NK-92 (cell line): ENCODE data around the gene WIPF2.

ENCODE experiments used
- DNase-seq: peaks from one replicate; lab custom pipeline; 2025; ENCODE audit not compliant: unreplicated experiment; lab: John Stamatoyannopoulos, UW

The WIPF2 gene

DNA sequence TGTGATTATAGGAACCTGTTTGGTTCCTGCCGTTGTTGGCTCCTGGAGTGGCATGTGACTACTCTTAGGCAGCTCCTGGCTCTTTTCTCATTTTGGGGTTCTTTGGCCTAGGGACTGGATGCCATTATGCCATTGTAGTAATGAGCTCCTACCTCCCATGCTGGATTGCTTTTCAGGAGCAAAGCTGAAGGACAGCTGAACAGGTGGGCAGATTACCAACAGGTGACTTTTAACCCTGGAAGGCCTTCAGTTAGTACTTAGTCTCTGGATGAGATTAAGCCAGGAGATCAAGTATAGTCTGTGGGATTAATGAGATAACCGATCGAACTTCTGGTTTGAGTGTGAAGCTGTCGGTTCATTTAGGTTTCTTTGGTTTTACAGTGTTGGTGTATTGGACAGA, 25.2 kb downstream of the WIPF2 start:
- no peak for DNase-seq

DNA sequence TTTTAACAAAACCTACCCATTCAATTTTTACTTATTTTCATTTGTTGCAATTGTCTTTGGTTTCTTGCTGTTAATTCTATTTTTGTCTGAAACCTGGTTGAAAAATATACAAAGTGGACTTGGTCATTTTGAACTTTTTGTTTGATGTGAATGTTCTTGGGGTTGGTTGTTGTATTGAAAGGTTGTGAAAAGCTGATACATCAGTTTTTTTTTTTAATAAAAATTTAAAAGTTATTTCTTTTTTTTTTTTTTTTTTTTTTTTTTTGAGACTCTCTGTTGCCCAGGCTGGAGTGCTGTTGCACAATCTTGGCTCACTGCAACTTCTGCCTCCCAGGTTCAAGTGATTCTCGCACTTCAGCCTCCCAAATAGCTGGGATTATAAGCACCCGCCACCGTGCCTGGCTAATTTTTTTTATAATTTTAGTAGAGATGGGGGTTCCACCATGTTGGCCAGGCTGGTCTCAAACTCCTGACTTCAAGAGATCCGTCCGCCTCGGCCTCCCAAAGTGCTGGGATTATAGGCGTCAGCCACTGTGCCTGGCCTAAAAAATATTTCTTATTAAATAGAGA, 28.9 kb downstream of the WIPF2 start:
- no peak for DNase-seq

DNA sequence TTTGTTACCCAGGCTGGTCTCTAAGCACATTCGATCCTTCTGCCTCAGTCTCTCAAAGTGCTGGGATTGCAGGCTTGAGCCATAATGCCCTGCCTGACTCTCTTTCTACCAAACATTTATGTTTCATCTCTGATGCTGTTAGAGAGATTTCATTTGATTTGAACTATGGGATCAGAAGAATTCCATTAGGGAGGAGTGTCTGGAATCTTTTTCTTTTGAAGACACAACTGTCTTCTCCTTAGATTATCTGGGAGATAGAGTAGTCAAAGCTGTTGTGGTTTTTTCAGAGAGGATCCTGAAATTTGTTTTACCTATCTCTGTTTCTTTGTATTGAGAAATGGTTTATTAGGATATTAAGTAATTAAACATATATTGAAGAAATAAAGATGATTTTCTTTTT, 29.4 kb downstream of the WIPF2 start:
- DNase-seq: no peak

DNA sequence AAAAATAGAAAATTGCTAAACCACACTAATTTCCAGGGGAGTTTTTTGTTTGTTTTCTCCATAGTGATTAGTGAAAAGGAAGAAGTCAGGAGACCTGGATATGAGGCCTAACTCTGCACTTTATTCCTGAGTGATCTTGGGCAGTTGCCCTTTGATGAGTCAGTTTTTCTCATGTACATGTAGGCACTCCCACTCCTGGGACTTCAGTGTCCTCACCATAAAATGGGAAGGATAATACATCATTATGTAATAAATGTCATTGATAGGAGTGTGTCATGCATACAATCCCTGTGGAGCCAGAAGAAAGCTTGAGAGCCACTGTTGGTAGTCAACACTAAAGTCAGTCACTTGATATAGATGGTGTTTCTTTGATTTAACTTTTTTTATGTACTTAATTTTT, 32.5 kb downstream of the WIPF2 start:
- no peak for DNase-seq

DNA sequence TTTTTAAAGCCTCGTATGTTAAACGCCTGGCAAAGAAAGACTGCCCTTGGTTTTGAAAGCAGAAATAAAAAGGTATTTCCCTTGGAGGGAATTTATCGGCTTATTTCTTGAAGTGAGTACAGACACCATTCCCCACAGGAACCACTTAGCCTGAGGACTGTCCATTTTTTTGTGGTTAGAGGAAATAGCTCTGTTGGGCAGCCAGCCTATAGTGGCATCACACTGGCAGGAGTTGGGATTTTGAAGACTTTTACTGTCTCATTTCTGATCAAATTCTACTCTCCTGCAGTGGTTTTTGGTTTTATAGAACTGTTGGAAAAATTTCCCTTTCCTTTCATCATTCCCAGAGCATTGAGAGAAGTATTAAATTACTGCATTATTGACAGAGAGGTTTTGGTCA, 34.5 kb downstream of the WIPF2 start:
- no peak for DNase-seq

DNA sequence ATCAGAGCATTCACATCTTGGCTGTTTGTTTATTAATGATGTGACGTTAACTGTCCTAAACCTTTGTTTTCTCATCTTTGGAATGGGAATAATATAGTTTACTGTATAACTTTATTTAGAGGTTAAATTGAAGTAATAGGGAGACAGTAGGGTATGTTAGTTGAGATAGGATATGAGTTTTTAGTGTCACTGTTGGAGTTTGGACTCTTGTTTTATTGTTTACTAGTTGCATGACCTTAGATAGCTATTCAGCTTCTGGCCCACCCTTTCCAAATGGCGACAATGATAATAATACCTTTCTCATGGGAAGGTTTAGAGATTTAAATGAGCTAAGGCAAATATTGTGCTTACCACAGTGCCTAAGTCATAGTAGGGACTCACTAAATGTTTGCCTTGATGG, 40.4 kb downstream of the WIPF2 start:
- DNase-seq: no peak

DNA sequence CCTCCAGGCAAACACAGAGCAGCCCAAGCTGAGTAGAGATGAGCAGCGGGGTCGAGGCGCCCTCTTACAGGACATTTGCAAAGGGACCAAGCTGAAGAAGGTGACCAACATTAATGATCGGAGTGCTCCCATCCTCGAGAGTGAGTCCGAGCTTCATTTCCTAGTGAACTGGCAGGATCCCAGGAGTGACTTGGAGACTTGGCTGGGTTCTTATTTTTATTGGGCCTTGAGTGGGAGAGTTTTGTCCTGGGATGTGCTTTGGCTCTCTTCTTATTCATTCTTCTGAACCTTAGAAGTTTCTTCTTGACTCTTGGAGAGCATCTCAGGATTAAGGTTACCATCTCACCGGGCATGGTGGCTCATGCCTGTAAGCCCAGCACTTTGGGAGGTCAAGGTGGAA, 41.4 kb downstream of the WIPF2 start:
- DNase-seq: no peak

DNA sequence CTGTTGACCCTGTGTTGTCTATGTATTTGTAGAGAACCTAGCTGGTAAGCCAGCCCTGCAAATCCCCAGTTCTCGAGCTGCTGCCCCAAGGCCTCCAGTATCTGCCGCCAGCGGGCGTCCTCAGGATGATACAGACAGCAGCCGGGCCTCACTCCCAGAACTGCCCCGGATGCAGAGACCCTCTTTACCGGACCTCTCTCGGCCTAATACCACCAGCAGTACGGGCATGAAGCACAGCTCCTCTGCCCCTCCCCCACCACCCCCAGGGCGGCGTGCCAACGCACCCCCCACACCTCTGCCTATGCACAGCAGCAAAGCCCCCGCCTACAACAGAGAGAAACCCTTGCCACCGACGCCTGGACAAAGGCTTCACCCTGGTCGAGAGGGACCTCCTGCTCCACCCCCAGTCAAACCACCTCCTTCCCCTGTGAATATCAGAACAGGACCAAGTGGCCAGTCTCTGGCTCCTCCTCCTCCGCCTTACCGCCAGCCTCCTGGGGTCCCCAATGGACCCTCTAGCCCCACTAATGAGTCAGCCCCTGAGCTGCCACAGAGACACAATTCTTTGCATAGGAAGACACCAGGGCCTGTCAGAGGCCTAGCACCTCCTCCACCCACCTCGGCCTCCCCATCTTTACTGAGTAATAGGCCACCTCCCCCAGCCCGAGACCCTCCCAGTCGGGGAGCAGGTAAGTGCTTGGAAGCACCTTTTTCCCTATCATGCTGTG, 45.5 kb downstream of the WIPF2 start:
- no peak for DNase-seq

DNA sequence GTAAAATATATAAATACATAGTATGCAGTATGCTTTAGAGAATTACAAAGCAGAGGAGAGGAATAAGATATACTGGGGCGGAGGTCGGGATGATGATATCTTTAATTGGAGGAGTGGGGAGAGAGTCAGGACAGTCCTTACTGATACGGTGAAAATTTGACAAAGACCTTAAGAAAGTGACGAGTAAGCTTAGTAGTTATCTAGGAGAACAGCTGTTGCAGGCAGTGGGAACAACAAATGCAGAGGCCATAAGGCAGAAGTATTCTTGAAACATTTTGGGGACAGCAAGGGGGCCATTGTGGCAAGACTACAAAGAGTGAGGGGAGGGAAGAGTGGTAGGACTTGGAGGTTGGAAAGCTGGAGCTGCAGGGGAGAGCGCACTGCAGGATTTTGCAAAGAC, 46.2 kb downstream of the WIPF2 start:
- no peak for DNase-seq

DNA sequence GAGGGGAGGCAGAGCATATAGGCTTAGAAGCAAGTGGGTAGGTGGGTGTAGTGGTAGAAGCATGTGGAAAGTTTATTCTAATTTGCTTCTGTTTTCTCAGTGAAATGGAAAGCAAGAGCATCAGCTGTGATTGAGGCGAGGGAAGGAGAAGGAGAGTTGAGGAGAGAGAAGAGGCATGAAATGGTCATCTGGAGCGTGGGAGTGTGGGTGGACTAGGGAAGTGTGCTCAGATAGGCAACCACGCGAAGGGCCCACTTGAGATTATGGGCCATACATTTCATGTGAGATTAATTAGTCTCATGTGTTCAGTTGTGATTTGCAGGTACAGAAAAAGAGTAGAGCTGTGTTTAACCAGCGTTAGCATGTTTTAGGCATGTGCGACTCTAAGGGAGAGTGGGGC, 47.8 kb downstream of the WIPF2 start:
- DNase-seq: no peak

DNA sequence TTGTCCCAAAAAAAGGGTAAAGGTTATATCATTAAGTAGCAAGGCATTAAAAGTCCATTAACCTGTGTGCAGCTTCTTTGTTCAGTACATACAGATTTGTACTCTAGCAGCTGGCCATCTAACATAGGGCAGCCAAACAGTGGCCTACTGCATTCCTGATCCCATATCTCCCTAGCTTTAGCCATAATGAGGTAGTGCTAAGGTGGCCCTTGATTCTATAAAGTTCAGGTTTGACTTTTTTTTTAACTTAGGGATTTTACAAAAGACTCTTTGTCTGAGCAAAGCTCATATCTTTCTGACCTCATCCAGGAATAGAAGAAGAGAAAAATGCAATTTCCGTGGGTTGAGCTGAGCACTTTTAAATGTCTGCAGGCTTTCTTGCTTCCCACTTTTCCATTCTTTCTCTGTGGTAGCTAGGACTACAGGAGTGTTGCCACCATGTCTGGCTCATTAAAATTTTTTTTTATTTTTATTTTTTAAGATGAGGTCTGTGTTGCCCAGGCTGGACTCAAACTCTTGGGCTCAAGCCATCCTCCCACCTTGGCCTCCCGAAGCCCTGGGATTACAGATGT, 49.1 kb downstream of the WIPF2 start:
- no peak for DNase-seq

DNA sequence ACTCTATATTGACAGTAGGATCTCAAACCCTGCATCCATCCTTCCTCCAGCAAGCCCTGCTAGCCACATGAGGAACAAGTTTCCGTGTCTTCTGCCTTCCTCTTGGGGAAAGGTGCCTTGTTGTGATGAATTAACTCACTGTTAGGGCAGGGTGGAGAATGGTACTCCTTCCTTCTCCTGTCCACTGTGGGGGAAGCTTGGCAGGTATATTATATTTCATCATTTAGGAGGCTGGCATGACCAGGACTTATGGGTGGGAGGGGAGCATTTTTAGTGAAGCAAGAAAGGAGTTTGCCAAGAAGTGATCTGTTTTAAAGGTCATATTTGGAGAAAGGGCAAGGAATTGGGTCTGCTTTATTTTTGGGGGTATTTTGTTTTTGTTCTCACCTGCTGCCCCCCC, 59.3 kb downstream of the WIPF2 start:
- no peak for DNase-seq

DNA sequence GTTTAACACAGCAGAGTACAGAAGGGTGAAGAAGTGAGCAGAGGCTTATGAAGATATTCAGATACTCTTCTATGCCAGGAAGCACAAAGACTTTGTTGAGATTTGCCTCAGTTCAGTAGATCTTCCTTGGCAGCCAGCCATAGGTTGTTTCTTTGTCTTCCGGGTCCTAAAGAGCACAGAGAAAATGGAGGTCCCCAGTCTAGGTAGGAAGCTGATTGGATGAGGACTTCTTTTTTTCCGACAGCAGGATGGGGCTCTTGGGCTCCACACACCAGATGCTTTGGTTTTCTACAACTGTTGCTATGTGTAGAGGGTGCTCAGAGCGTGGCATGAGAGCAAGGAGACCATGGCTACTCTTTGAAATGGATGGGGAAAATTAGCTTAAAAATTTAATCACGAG, 60.3 kb downstream of the WIPF2 start:
- no peak for DNase-seq

DNA sequence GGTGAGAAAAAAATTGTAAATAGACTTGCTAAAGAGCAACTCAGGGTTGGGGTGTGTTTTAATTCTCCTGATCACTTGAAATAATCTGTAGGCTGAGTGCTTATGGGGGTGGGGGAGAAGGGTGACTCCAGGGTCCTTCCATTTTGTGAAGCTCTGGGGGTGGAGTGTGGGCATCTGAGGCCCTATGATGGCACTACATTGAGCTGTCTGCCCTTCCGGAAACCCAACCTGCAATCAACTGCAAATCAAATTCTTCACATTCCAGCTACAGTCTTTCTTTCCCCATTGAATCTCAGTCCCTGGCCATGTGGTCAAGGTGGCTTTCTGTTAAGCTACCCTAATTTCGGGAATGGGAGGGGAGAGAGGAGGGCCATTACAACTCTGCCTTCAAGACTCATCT, 62.6 kb downstream of the WIPF2 start:
- DNase-seq: no peak

DNA sequence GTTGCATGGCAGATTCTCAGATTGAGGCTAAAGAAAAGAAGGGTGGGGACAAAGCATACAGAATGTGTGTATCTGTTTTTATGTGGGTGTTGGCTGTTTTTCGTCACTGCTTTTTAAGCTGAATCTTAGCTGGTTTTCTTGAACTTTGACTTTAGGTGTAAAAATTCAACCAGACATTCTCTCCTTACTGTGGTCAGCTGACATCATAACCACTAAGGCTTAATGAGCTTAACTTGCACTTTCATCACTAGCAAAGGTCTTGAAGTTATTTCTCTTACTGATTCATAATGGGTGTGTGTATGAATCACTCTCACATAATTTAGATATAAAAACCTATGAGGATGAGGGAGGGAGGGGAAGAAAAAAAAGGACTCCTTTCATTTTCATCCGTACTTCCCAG, 64.6 kb downstream of the WIPF2 start:
- DNase-seq: no peak

DNA sequence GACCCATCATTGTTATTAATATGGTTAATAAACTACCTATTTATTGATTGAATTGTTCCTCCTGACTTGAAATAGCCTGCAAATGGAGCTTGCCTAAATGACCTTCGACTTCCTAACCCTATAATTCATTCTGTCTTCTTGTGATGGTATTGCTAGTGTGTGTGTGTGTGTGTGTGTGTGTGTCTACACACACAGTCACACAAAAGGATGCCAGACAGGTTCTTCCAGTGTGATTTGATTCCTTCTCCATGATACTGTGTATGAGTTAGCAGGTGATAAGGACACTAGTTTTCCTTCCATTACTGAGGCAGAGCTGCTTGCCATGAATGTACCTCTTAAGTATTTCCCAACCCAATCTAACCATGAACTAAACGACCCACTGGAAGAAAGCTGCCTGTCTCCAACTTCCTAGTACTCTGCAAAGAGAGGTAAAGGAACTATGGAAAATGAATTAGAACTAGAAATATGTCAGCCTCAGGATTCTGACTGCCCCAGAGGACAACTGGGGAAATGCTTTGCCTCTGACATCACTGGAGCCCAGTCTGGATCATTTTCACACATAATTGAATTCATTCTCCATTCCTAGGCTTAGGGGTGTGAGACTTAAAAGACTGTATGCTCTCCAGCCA, 65.1 kb downstream of the WIPF2 start:
- DNase-seq: no peak

DNA sequence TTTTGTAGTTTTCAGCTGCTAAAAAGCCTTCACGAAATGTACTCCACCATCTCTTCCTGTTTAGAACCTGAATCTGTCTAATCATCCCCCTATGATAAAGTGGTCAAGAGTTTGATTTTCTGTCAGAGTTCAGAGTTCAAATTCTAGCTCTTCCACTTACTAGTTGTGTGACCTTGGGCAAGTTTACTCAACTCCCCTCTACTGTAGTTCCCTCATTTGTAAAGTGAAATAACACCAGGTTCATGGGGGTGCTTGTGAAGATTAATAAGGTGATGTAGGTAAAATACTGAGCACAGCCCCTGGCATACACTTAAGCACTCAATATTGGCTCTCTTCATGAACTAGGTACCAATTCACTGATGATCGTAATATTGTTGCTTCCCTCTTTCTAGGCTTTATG, 67.4 kb downstream of the WIPF2 start:
- no peak for DNase-seq

DNA sequence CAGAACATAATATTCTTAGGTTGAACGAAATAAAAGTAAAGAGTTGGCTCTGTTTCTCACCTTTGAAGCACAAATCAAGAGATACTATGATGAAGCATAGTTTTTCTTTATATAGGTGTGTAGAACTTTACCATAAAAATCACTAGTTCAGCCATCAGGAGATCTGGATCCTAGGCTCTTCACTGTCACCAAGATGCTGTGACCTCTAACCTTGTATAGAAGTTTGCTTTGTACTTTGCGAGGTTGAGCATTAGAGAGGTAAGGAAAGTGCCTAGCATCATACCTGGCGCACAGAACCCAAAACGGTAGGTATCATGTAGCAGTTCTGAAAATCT, 68.0 kb downstream of the WIPF2 start:
- no peak for DNase-seq

DNA sequence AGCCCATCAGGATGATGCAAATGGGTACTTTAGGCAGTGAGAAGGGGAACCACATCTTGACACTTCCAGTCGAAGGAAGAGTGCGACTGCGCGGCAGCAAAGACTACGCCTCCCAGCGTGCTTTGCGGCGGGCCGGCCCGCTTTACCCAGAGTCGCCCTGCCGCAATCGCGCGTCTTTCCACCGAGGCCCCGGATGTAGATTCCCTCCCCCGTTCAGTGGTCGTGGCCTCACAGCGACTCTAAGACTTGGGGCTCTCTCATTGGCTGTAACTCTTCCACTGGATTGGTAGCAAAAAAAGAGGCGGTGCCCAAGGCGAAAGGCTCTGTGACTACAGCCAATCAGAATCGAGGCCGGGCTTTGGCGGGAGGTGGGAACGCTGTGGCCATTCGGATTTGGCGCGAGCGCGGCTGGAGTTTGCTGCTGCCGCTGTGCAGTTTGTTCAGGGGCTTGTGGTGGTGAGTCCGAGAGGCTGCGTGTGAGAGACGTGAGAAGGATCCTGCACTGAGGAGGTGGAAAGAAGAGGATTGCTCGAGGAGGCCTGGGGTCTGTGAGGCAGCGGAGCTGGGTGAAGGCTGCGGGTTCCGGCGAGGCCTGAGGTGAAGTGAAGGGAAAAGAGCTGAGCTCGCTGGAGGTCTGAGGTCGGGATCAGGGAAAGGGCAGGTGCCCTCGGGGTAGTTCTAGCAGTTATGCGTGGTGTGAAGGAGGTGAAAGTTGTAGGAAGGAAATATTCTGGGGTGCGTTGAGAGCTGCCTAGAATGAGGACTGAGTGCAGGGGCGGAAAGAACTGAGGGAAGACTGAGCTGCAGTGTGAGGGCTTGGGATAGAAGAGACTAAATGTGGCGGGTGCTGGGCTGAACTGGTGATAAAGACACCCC, 68.6 kb downstream of the WIPF2 start, which contains the start of gene CDC6:
CDC6 (plus strand) TSS at position 386 of the 876 bp plus-strand sequence. CDS start 1,542 bp downstream, outside the sequence.
- DNase-seq: peak; percentile 97

DNA sequence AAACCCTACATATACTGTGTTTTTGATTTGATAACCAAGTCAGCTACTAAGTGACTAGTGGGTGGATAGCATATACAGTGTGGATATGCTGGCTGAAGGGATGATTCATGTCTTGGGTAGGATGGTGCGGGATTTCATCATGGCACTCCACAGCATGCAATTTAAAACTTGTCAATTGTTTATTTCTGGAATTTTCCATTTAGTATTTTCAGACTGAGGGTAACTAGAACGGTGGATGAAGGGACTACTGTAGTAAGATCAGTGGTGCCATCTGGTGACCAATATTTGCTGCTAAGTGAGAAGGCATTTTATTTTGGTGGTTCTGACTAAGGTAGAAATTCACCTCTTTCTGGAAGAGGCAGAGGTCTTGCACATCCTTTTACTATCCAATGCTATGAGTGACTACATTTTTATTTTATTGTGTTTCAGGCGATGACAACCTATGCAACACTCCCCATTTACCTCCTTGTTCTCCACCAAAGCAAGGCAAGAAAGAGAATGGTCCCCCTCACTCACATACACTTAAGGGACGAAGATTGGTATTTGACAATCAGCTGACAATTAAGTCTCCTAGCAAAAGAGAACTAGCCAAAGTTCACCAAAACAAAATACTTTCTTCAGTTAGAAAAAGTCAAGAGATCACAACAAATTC, 71.7 kb downstream of the WIPF2 start:
- DNase-seq: no peak

DNA sequence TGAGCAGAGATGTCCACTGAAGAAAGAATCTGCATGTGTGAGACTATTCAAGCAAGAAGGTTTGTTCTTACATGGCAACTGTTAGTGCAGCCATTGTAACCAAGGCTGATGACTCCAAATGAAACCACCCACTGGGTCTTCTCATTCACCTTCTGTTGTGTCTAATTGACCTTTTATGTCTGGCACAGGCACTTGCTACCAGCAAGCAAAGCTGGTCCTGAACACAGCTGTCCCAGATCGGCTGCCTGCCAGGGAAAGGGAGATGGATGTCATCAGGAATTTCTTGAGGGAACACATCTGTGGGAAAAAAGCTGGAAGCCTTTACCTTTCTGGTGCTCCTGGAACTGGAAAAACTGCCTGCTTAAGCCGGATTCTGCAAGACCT, 72.2 kb downstream of the WIPF2 start:
- no peak for DNase-seq
